HUES64 (cell line): Measurements from ENCODE around the gene PARD6A.
"Not testable (repeated sequence)": the region's sequence is repeated elsewhere in the genome, so short reads cannot be mapped to it uniquely, and the experiment has no call there.

Experiments used
- H3K27ac ChIP-seq: 2 replicates; pipeline ENCODE4 v1.7.0; 2013; ENCODE audit warnings: low read depth, low read length, inconsistent platforms
- H3K27me3 ChIP-seq: 2 replicates; pipeline ENCODE4 v1.6.1; 2013; ENCODE audit warnings: mild to moderate bottlenecking, low read length; ENCODE audit not compliant: insufficient read depth
- H3K36me3 ChIP-seq: 2 replicates; pipeline ENCODE4 v1.6.1; 2013; ENCODE audit warnings: mild to moderate bottlenecking, low read length; ENCODE audit not compliant: insufficient read depth
- H3K4me1 ChIP-seq: 2 replicates; pipeline ENCODE4 v1.6.1; 2013; ENCODE audit warnings: mild to moderate bottlenecking, low read length, moderate library complexity; ENCODE audit not compliant: insufficient read depth
- H3K4me3 ChIP-seq: 2 replicates; pipeline ENCODE4 v1.5.1; 2013; ENCODE audit warnings: mild to moderate bottlenecking, low read length, moderate library complexity
- H3K9ac ChIP-seq: 2 replicates; pipeline ENCODE4 v1.6.1; 2013; ENCODE audit warnings: mild to moderate bottlenecking, low read depth, low read length
- H3K9me3 ChIP-seq: 2 replicates; pipeline ENCODE4 v1.6.1; 2013; ENCODE audit warnings: low read depth, low read length; ENCODE audit not compliant: insufficient read depth
- WGBS: fragments of 150-250, 120-280 bp; methylation state at CpG from one replicate; pipeline ENCODE4 v1.1.7; 2013; ENCODE audit warnings: missing lambda C conversion rate; 5-methylcytosine and 5-hydroxymethylcytosine counted together

Gene PARD6A

GRCh38 chr16:67678354-67679023 lies 17.7 kb downstream of the PARD6A start:
- H3K9ac ChIP-seq, result no peak overlapping the region
- peaks cover 26% of the 10 kb centered on the region for H3K36me3 ChIP-seq
- no peak overlapping the region for H3K4me3 ChIP-seq
- H3K27me3 ChIP-seq, result no peaks in the 10 kb centered on the region
- 92% methylated on average over 12 of the region's 12 CpGs for WGBS
- H3K27ac ChIP-seq, result no peak overlapping the region
- no peaks in the 10 kb centered on the region for H3K9me3 ChIP-seq
- H3K4me1 ChIP-seq, result no peaks in the 10 kb centered on the region

GRCh38 chr16:67679935-67680897 lies 19.5 kb downstream of the PARD6A start:
- Histone ChIP-seq H3K4me1 (no peaks in the 10 kb centered on the region), H3K36me3 (peaks cover 40% of the 10 kb centered on the region), H3K9me3 (no peaks in the 10 kb centered on the region), H3K27ac (no peak overlapping the region), H3K4me3 (no peak overlapping the region), H3K9ac (no peak overlapping the region), H3K27me3 (no peaks in the 10 kb centered on the region)
- WGBS, result 96% methylated on average over 8 of the region's 10 CpGs

DNA sequence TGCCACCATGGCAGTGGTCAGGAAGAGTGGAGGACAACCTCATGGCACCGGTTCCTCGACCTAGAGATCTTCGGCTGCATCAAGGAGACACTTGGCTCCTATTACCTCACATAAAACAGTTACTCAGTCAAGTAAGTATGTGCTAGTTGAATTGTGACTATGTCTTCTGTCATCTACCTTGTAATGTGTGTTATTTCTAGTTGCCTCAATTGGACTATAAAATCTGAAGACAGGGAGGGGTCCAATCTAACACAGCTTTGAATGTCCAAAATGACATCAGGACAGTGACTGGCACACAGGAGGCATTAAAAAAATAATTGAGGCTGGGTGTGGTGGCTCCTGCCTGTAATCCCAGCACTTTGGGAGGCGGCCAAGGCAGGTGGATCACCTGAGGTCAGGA lies 23.0 kb downstream of the PARD6A start:
- Histone ChIP-seq H3K9me3 (no peaks in the 10 kb centered on the region), H3K27ac (no peak overlapping the region), H3K27me3 (no peaks in the 10 kb centered on the region), H3K4me1 (no peaks in the 10 kb centered on the region), H3K4me3 (no peak overlapping the region), H3K9ac (no peak overlapping the region), H3K36me3 (peaks cover 43% of the 10 kb centered on the region)
- WGBS, result 98% methylated on average over 4 of the region's 4 CpGs

GRCh38 chr16:67685388-67686112 lies 24.8 kb downstream of the PARD6A start:
- H3K27me3 ChIP-seq, result no peaks in the 10 kb centered on the region
- H3K27ac ChIP-seq, result no peak overlapping the region
- no peaks in the 10 kb centered on the region for H3K9me3 ChIP-seq
- no peak overlapping the region for H3K4me3 ChIP-seq
- 93% methylated on average over 15 of the region's 17 CpGs for WGBS
- peaks cover 36% of the 10 kb centered on the region for H3K36me3 ChIP-seq
- no peak overlapping the region for H3K9ac ChIP-seq
- H3K4me1 ChIP-seq, result no peaks in the 10 kb centered on the region

DNA sequence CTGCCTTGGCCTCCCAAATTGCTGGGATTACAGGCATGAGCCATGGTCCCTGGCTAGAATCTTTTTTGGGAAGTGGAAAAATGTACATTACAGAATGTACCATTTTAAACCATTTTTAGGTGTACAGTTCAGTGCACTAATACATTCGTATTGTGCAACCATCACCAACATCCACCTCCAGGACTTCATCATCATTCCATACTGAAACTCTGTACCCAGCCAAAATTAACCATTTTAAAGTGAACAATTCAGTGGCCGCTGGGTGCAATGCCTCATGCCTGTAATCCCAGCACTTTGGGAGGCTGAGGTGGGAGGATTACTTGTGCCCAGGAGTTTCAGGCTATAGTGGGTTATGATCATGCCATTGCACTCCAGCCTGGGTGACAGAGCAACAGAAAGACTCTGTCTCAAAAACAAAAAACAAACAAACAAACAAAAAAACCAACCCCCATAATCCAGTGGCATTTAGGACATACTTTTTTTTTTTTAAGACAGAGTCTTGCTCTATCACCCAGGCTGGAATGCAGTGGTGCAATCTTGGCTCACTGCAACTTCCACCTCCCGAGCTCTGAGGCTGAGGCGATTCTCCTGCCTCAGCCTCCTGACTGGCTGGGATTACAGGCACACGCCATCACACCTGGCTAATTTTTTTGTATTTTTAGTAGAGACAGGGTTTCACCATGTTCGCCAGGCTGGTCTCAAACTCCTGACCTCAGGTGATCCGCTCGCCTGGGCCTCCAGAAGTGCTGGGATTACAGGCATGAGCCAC lies 32.9 kb downstream of the PARD6A start:
- not testable (repeated sequence) for H3K4me3 ChIP-seq, H3K27ac ChIP-seq, H3K4me1 ChIP-seq, H3K36me3 ChIP-seq, H3K9ac ChIP-seq, H3K27me3 ChIP-seq, H3K9me3 ChIP-seq
- WGBS, result 93% methylated on average over 8 of the region's 8 CpGs

DNA sequence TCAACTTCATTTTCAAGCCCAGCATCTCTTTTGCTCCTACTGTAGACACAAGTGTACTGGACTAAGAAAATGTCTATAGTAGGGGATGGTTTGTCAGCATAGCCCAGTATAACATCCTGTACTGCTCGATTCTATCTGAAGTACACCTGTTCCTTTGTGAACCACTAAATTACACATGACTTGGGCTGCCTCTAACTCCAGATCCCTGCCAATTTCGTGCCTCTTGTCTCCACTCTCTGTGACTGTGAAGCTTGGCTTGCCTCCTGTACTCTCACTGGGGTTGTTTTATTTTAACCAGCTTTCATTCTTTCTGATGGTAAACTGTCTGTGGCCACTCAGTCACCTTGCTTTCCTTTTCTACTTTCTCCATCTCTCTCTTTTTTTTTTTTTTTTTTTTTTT lies 33.9 kb downstream of the PARD6A start:
- Histone ChIP-seq H3K27ac (no peak overlapping the region), H3K9ac (no peak overlapping the region), H3K4me1 (no peaks in the 10 kb centered on the region), H3K4me3 (no peak overlapping the region), H3K9me3 (no peaks in the 10 kb centered on the region), H3K27me3 (no peaks in the 10 kb centered on the region), H3K36me3 (peaks cover 9% of the 10 kb centered on the region; the same call in 1 of the 2 replicates)
- 90% methylated on average over 2 of the region's 2 CpGs for WGBS

DNA sequence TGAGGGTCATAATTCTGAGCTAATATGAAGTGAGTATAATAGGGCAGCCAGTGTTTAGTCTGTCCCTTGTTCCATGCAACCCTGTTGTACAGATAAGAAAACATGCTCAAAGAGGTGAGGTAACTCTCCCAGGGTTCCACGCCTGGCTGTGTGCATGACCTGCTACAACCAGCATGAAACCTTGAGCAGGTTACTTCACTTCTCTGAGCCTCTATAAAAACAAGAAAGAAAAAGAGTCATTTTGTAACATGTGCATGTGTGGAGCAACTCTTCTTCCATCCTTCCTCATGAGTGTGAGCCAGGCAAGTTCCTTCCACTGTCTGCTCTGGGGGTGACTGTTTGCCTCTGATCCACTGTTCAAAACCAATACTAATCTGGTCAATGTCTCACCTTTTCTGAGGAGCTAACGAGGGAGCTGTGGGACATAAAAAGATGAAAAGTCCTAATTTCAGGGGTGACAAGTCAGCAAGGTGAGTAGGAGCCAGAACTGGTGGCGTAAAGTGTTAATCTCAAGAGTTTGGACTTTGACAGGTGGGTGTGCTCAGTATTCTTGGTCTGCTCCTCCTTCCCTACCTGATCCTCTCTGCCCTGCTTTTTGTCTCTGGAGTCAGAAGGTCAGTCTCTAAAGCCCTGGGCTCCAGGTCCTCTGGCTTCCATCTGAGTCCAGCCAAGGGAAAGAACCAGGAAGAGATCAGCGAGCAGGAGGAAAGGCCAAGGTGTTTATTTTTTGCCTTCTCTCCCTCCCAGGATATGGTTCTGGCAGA lies 36.8 kb downstream of the PARD6A start:
- WGBS, result 92% methylated on average over 4 of the region's 4 CpGs
- Histone ChIP-seq H3K4me1 (no peaks in the 10 kb centered on the region), H3K9me3 (no peaks in the 10 kb centered on the region), H3K4me3 (no peak overlapping the region), H3K27ac (no peak overlapping the region), H3K27me3 (no peaks in the 10 kb centered on the region), H3K9ac (no peak overlapping the region), H3K36me3 (peaks cover 9% of the 10 kb centered on the region; the same call in 1 of the 2 replicates)

DNA sequence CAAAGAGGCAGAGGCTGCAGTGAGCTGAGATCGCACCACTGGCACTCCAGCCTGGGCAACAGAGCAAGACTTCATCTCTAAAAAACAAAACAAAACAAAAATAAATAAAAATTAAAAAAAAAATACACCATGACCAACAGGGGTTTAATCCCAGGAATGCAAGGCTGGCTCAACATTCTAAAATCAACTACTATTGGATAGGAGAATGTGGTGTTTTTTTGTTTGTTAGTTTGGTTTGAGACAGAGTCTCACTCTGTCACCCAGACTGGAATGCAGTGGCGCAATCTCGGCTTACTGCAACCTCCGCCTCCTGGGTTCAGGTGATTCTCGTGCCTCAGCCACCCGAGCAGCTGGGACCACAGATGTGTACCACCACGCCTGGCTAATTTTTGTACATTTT lies 38.5 kb downstream of the PARD6A start:
- Histone ChIP-seq H3K27ac (no peak overlapping the region), H3K4me1 (no peaks in the 10 kb centered on the region), H3K9me3 (no peaks in the 10 kb centered on the region), H3K4me3 (no peak overlapping the region), H3K9ac (no peak overlapping the region), H3K27me3 (no peaks in the 10 kb centered on the region), H3K36me3 (peaks cover 9% of the 10 kb centered on the region; the same call in 1 of the 2 replicates)
- 96% methylated on average over 7 of the region's 7 CpGs for WGBS

GRCh38 chr16:67701420-67701819 lies 40.7 kb downstream of the PARD6A start:
- Histone ChIP-seq H3K9me3 (no peaks in the 10 kb centered on the region), H3K27ac (no peak overlapping the region)

DNA sequence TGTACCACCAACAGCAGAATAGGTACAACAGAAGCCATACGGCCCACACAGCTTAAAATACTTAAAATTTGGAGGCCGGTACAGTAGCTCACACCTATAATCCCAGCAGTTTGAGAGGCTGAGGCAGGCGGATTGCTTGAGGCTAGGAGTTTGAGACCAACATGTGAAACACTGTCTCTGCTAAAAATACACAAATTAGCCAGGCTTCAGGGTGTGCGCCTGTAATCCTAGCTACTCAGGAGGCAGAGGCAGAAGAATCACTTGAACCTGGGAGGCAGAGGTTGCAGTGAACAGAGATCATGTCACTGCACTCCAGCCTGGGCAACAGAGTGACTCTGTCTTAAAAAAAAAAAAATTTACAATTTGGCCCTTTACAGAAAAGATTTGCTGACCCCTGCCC lies 41.4 kb downstream of the PARD6A start:
- Histone ChIP-seq H3K9ac (no peak overlapping the region), H3K27ac (no peak overlapping the region), H3K4me1 (no peaks in the 10 kb centered on the region), H3K4me3 (no peak overlapping the region), H3K9me3 (no peaks in the 10 kb centered on the region), H3K36me3 (peaks cover 11% of the 10 kb centered on the region; the same call in 1 of the 2 replicates), H3K27me3 (no peaks in the 10 kb centered on the region)
- WGBS, result 96% methylated on average over 4 of the region's 4 CpGs

More at GRCh38 chr16:67701420-67701819, 40.7 kb downstream of the PARD6A start:
- WGBS, result 96% methylated on average over 1 of the region's 1 CpG
- Histone ChIP-seq H3K9ac (no peak overlapping the region), H3K4me1 (no peaks in the 10 kb centered on the region), H3K36me3 (peaks cover 11% of the 10 kb centered on the region; the same call in 1 of the 2 replicates), H3K4me3 (no peak overlapping the region), H3K27me3 (no peaks in the 10 kb centered on the region)
